ENCODE measurements around the gene ANXA2. TPM values are rescaled to one million over a fixed set of nuclear protein-coding genes. Genes with fewer than 3 reads are reported as not detected.

Gene ANXA2
- total RNA-seq, 1 donor from 2014 or later, result 3,547 TPM

GRCh38 chr15:60387321-60387720, 10.5 kb downstream of the ANXA2 start:
- no peak for DNase-seq

- peak; percentile 21 for DNase-seq
These were observed 11.2 kb downstream of the ANXA2 start for GRCh38 chr15:60386615-60387014.

- DNase-seq, result no peak
These were observed 11.9 kb downstream of the ANXA2 start for GRCh38 chr15:60385620-60386552.

- no peak for DNase-seq
These were observed 13.2 kb downstream of the ANXA2 start for GRCh38 chr15:60384526-60385126.

GRCh38 chr15:60384053-60384452, 13.7 kb downstream of the ANXA2 start:
- DNase-seq, result peak; percentile 47

GRCh38 chr15:60382773-60383674, 14.8 kb downstream of the ANXA2 start:
- no peak for DNase-seq

- DNase-seq, result peak; percentile 58
These were observed 16.5 kb downstream of the ANXA2 start for GRCh38 chr15:60381148-60381788.

- DNase-seq, result no peak
These were observed 18.1 kb downstream of the ANXA2 start for GRCh38 chr15:60379525-60380274.

GRCh38 chr15:60379185-60379524, 18.6 kb downstream of the ANXA2 start:
- no peak for DNase-seq

GRCh38 chr15:60376677-60377095, 21.1 kb downstream of the ANXA2 start:
- DNase-seq, result peak; percentile 63

- DNase-seq, result no peak
These were observed 22.5 kb downstream of the ANXA2 start for GRCh38 chr15:60375306-60375705.

- peak; percentile 95 for DNase-seq
These were observed 23.1 kb downstream of the ANXA2 start for GRCh38 chr15:60374628-60375081.

- DNase-seq, result no peak
These were observed 23.6 kb downstream of the ANXA2 start for GRCh38 chr15:60374209-60374608.

- no peak for DNase-seq
These were observed 24.0 kb downstream of the ANXA2 start for GRCh38 chr15:60373745-60374144.

- no peak for DNase-seq
These were observed 24.5 kb downstream of the ANXA2 start for GRCh38 chr15:60373327-60373726.

- DNase-seq, result no peak
These were observed 25.0 kb downstream of the ANXA2 start for GRCh38 chr15:60372756-60373155.

GRCh38 chr15:60372227-60372626, 25.6 kb downstream of the ANXA2 start:
- DNase-seq, result no peak

- DNase-seq, result peak; percentile 99
These were observed 26.4 kb downstream of the ANXA2 start for GRCh38 chr15:60371175-60372051.

GRCh38 chr15:60370869-60371136, 27.0 kb downstream of the ANXA2 start:
- DNase-seq, result no peak

GRCh38 chr15:60370105-60370868, 27.5 kb downstream of the ANXA2 start:
- DNase-seq, result peak; percentile 100

All from dermis blood vessel endothelial cell (primary cell).